WI38 (cell line): ENCODE measurements around the gene MTCP1.

ENCODE experiments used
- H3K4me3 ChIP-seq: 2 replicates; pipeline ENCODE4 v1.5.1; 2011; ENCODE audit warnings: low read depth, mild to moderate bottlenecking, control low read depth, low read length
- TF ChIP-seq, protein P1 (sequence below): IDR thresholded peaks from 2 replicates; pipeline ENCODE4 v1.5.1; 2012; ENCODE audit warnings: low read depth, mild to moderate bottlenecking, control low read depth, low read length

Gene MTCP1

DNA sequence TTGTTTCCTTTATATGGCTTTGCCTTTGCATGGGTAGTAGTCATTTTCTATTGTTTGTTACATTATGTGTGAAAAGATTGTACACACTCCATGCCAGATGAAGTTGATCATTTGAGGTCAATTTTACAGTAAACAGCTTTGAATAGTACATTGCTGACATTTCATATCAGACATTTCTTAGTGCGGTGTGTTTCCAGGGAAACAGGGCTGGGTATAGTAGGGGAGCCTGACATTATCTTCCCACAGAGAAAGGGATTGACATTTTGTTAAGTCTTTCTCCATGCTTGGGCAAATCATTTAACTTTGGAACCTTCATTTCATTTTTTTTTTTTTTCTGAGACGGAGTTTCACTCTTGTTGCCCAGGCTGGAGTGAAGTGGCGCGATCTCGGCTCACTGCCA, 39.3 kb downstream of the MTCP1 start:
- TF ChIP-seq, protein P1, sequence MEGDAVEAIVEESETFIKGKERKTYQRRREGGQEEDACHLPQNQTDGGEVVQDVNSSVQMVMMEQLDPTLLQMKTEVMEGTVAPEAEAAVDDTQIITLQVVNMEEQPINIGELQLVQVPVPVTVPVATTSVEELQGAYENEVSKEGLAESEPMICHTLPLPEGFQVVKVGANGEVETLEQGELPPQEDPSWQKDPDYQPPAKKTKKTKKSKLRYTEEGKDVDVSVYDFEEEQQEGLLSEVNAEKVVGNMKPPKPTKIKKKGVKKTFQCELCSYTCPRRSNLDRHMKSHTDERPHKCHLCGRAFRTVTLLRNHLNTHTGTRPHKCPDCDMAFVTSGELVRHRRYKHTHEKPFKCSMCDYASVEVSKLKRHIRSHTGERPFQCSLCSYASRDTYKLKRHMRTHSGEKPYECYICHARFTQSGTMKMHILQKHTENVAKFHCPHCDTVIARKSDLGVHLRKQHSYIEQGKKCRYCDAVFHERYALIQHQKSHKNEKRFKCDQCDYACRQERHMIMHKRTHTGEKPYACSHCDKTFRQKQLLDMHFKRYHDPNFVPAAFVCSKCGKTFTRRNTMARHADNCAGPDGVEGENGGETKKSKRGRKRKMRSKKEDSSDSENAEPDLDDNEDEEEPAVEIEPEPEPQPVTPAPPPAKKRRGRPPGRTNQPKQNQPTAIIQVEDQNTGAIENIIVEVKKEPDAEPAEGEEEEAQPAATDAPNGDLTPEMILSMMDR: no peak
- H3K4me3 ChIP-seq: no peak overlapping the region

DNA sequence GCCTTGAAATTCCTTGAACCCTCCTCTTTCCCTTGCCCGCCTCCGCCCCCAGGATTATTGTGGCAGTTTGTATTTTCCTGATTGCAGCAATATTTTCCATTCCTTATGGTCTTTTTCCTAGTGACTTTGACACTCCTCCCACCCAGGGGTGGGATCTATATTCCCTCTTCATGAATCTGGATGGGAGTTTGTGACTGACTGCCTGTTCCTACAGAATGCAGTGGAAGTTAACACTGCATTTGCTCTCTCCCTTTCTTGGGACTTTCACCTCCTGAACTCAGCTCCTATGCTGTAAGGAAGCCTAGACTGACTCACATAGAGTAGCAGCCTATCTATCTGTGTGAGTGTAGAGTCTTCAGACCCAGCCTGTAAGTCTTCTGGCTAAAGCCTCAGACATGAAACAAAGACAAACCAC, 42.1 kb downstream of the MTCP1 start:
- no peak overlapping the region for H3K4me3 ChIP-seq
- TF ChIP-seq, protein P1: no peak

DNA sequence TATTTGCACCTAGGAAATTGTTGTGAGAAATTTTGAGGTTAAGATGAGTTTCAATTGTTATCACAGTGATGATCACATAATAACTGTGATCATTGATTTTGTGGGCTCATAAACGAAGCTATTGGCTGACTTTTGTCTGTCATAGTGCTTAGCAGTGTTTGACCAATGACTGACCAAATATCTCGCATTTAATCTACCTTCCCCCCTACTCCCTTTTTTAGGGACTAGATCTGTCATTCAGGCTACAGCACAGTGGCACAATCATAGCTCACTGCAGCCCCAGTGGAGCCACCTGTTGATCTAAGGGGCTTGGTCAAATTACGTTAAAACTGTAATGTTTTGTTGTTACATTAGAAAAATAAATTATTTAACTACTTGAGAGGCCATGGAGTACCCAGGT, 42.8 kb downstream of the MTCP1 start:
- peak overlapping the region; percentile 71 for H3K4me3 ChIP-seq
- TF ChIP-seq, protein P1: no peak

DNA sequence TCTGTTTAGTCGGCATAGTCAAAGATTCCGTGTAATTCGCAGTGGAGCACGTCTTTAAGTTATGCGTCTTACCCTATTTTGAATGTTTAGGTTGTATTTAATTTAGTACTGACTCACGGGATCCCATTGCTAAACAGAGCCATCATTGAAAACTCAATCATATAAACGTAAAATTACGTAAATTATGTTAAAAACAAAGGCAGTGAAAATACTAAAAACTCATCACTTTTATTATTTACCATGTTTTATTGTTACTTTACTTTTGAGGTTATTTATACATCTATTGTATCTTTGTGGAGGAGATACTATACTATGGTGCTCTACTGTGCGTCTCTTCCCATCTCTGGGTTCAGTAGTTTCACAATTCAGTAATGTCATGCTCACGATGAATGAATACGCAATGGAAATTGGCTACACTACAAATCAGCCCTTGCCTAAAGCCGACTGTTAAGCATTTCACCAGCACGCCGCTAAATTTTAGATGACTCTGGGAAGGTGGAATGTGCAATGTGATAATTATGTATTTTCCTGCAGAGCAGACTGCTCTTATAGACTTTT, 43.3 kb downstream of the MTCP1 start:
- TF ChIP-seq, protein P1: no peak
- H3K4me3 ChIP-seq: peak overlapping the region; percentile 71

DNA sequence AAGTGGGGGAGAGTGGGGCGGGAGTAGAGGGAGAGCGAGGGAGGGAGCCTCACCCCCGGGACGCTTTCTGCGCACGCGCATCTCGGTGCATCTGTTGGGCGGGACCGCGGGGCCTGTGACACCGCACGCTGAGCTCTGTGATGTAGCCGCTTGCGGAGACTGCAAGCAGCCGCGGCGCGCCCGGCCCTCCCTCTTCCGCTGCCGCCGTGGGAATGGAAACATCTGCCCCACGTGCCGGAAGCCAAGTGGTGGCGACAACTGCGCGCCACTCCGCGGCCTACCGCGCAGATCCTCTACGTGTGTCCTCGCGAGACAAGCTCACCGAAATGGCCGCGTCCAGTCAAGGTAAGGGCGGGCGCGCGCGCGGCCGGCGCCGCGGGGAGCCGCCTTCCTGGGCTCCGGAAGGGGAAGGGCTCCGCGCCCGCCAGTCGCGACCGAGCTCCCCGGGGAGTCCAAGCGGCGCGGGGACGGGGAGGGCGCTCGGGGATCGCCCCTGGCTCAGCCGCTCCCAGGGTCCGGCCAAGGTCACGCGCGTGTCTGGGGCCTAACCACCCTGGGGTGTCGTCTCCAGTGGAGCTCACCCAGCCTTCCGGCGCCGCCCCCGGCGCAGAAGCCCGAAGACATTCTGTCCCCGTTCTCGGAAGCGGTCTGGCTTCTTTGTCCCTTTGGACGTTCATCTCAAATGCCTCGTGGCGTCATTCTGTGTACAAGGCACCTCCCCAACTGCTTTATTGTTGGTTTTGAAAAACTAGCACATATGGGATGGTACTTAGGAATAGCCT, 44.0 kb downstream of the MTCP1 start, which contains the start of gene FUNDC2:
Gene FUNDC2, plus strand, starts transcription at position 118 of the 782 bp plus-strand sequence. Its CDS starts 95 bp downstream, at position 213.
- TF ChIP-seq, protein P1: no peak
- H3K4me3 ChIP-seq: peak within 1 kb of the TSS; percentile 71

DNA sequence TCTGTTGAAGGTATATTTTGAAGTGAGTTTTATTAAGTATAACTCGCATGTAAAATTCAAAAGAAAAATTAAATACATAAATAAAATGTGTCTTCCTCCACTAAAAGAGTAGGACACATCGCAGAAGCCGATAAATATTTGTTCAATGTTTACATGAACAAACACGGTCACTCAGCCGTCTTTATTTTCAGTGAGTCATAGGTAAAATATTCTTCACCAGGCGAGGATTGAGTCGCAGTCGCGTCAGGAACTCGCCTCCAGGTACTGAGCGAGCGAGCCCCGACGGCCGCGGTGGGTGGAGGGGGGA, 44.6 kb downstream of the MTCP1 start:
- TF ChIP-seq, protein P1: no peak

DNA sequence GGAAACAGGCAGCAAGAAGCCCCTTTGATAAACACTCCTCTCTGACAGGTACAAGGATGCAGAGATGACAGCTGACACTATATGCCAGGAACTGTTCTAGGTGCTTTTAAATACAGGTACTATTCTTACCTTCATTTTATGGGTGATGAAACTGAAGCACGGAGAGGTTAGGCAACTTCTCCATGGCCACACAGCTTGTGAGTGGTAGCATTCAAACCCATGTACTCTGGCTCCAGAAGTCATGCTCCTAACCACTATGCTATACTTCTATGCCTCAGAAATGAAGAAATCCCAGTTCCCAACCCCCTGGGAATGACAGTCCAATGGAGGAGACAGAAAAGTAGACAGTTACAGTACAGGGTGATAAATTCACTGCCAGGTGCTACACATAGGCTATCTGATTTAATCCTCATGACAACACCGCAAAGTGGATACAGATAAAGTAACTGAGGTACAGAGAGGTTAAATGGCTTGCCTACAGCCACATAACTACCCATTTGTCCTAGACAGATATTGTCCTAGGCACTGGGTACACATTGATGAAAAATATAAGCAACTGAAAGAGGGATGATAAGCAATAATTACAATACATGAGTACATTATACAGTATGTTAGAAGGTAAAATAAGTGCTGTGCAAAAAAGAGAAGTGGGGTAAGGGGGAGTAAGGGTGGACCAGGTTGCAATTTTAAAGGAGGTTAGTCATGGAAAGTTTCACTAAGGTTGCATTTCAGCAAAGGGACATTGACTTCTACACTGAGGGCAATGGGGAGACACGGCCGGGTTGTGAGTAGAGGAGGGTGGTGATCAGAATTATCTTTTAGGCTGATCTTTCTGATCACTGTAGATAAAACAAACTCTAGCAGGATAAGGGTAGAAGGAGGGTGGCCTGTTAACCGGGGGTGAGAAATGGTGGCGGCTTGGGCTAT, 46.8 kb downstream of the MTCP1 start:
- TF ChIP-seq, protein P1: no peak
- no peak overlapping the region for H3K4me3 ChIP-seq

More for the DNA sequence above, 44.6 kb downstream of the MTCP1 start:
- peak overlapping the region; percentile 71 for H3K4me3 ChIP-seq
